Tibial artery (tissue), 4 donors: ENCODE data around the gene RAD18.

Experiments
- DNase-seq, 2 donors: peaks; one replicate each; pipeline ENCODE4 v3.0.0-alpha.2; 2019
- H3K27ac ChIP-seq, 2 donors: fragments of 200-600 bp; sonication (generic) in 1 of 2; 1 replicate in 1 of 2; 2 replicates in 1 of 2; pipeline ENCODE4 v1.5.1; 2018 to 2019; ENCODE audit warnings: mild to moderate bottlenecking in 1 of 2
- H3K27me3 ChIP-seq, 2 donors: fragments of 200-600 bp; sonication (generic) in 1 of 2; one replicate each; pipeline versions ENCODE4 v1.5.1 to v1.6.0; 2016 to 2019
- H3K36me3 ChIP-seq, 3 donors: fragments of 200-600 bp; sonication (generic) in 2 of 3; one replicate each; pipeline ENCODE4 v1.5.1; 2016 to 2019; ENCODE audit warnings: mild to moderate bottlenecking in 2 of 3
- H3K4me1 ChIP-seq, 4 donors: fragments of 200-600 bp; sonication (generic) in 2 of 4; 1 replicate in 3 of 4; 2 replicates in 1 of 4; pipeline ENCODE4 v1.5.1; 2016 to 2019
- H3K4me3 ChIP-seq, 2 donors: fragments of 200-600 bp; sonication (generic) in 1 of 2; 1 replicate in 1 of 2; 2 replicates in 1 of 2; pipeline ENCODE4 v1.5.1; 2018 to 2019; ENCODE audit warnings: mild to moderate bottlenecking in 2 of 2
- H3K9me3 ChIP-seq, 3 donors: fragments of 200-600 bp; sonication (generic) in 1 of 3; one replicate each; pipeline ENCODE4 v1.5.1; 2016 to 2019
- CTCF ChIP-seq, 2 experiments: fragments of 200-600 bp in 1 of 2; fragments of 450-650 bp in 1 of 2; IDR thresholded peaks; one replicate each; pipeline ENCODE4 v1.5.1; 2017 to 2019; ENCODE audit warnings: antibody characterized with exemption in 2 of 2, mild to moderate bottlenecking in 1 of 2, moderate library complexity in 1 of 2
- intact Hi-C: fragments of 100-400 bp; cut with DNase I; formaldehyde crosslinking; loops from one replicate; pipeline ENCODE4 v1.15.0; 2023; ENCODE audit warnings: low total_unique reads

Gene RAD18

GRCh38 chr3:8985411-8985831, 22.1 kb upstream of the RAD18 start:
- Histone ChIP-seq H3K27ac (no peak overlapping the region), H3K27me3 (peaks cover 0 to 5% of the 10 kb centered on the region in 2 donors), H3K36me3 (no peaks in the 10 kb centered on the region), H3K4me3 (no peak overlapping the region), H3K9me3 (no peaks in the 10 kb centered on the region), H3K4me1 (peaks cover 0 to 3% (median 0%) of the 10 kb centered on the region in 4 donors)
- no peak for TF ChIP-seq CTCF (IDR thresholded peaks at IDR 0.05)
- no peak for DNase-seq
- intact Hi-C loops = loop anchor here (5.0 kb wide), 2 partner anchors 82 to 317 kb away; no protein-coding TSS in a partner anchor

- no peak for TF ChIP-seq CTCF (IDR thresholded peaks at IDR 0.05)
Measured at GRCh38 chr3:8984526-8984925, 21.3 kb upstream of the RAD18 start.

GRCh38 chr3:8984081-8984480, 20.8 kb upstream of the RAD18 start:
- H3K4me3 ChIP-seq = no peak overlapping the region
- H3K36me3 ChIP-seq = no peaks in the 10 kb centered on the region
- no peak for DNase-seq
- peaks cover 0 to 7% (median 6%) of the 10 kb centered on the region in 3 donors for H3K9me3 ChIP-seq
- no peak overlapping the region for H3K27ac ChIP-seq
- intact Hi-C loops = no loop called here
- no peak for TF ChIP-seq CTCF (IDR thresholded peaks at IDR 0.05)
- H3K4me1 ChIP-seq = peaks cover 0 to 3% (median 0%) of the 10 kb centered on the region in 4 donors
- H3K27me3 ChIP-seq = peaks cover 0 to 5% of the 10 kb centered on the region in 2 donors

More at GRCh38 chr3:8984526-8984925, 21.3 kb upstream of the RAD18 start:
- H3K36me3 ChIP-seq = no peaks in the 10 kb centered on the region
- no peak for DNase-seq
- intact Hi-C loops = no loop called here
- H3K4me1 ChIP-seq = peaks cover 0 to 3% (median 0%) of the 10 kb centered on the region in 4 donors
- no peak overlapping the region for H3K27ac ChIP-seq
- peaks cover 0 to 5% of the 10 kb centered on the region in 2 donors for H3K27me3 ChIP-seq
- no peak overlapping the region for H3K4me3 ChIP-seq
- peaks cover 0 to 3% (median 1%) of the 10 kb centered on the region in 3 donors for H3K9me3 ChIP-seq

GRCh38 chr3:8983591-8983990, 20.3 kb upstream of the RAD18 start:
- no peak for TF ChIP-seq CTCF (IDR thresholded peaks at IDR 0.05)
- no peak overlapping the region for H3K4me3 ChIP-seq
- no peaks in the 10 kb centered on the region for H3K36me3 ChIP-seq
- no peak for DNase-seq
- peaks cover 0 to 12% (median 10%) of the 10 kb centered on the region in 3 donors for H3K9me3 ChIP-seq
- peaks cover 0 to 5% of the 10 kb centered on the region in 2 donors for H3K27me3 ChIP-seq
- intact Hi-C loops = no loop called here
- peaks cover 0 to 3% (median 0%) of the 10 kb centered on the region in 4 donors for H3K4me1 ChIP-seq
- no peak overlapping the region for H3K27ac ChIP-seq

GRCh38 chr3:8983026-8983425, 19.8 kb upstream of the RAD18 start:
- TF ChIP-seq CTCF (IDR thresholded peaks at IDR 0.05) = no peak
- intact Hi-C loops = no loop called here
- Histone ChIP-seq H3K27me3 (peaks cover 0 to 5% of the 10 kb centered on the region in 2 donors), H3K4me3 (no peak overlapping the region), H3K4me1 (peaks cover 0 to 3% (median 0%) of the 10 kb centered on the region in 4 donors), H3K27ac (no peak overlapping the region), H3K36me3 (no peaks in the 10 kb centered on the region), H3K9me3 (peaks cover 0 to 14% (median 10%) of the 10 kb centered on the region in 3 donors)
- no peak for DNase-seq

GRCh38 chr3:8982509-8982908, 19.2 kb upstream of the RAD18 start:
- Histone ChIP-seq H3K36me3 (no peaks in the 10 kb centered on the region), H3K27ac (no peak overlapping the region), H3K27me3 (peaks cover 0 to 5% of the 10 kb centered on the region in 2 donors), H3K9me3 (peaks cover 0 to 14% (median 10%) of the 10 kb centered on the region in 3 donors), H3K4me3 (no peak overlapping the region), H3K4me1 (no peaks in the 10 kb centered on the region)
- no peak for DNase-seq
- TF ChIP-seq CTCF (IDR thresholded peaks at IDR 0.05) = no peak
- intact Hi-C loops = no loop called here
